Smooth muscle cell (in vitro differentiated cells): ENCODE measurements around the gene YWHAH. TPM values are rescaled to one million over a fixed set of nuclear protein-coding genes. Genes with fewer than 3 reads are reported as not detected.

Source experiments
- DNase-seq: peaks from one replicate; lab custom pipeline; 2025; ENCODE audit not compliant: unreplicated experiment; lab: John Stamatoyannopoulos, UW
- H2AFZ ChIP-seq: fragments of 200-600 bp; sonication (generic); 2 replicates; pipeline ENCODE4 v1.6.0; 2016; ENCODE audit warnings: antibody characterized with exemption, low read depth, mild to moderate bottlenecking
- H3F3A ChIP-seq: fragments of 200-600 bp; sonication (generic); 2 replicates; pipeline ENCODE4 v1.6.0; 2017; ENCODE audit warnings: antibody characterized with exemption, low read depth
- H3K27ac ChIP-seq: fragments of 200-600 bp; sonication (generic); 2 replicates; pipeline ENCODE4 v1.5.1; 2016; ENCODE audit warnings: low read depth, mild to moderate bottlenecking
- H3K27me3 ChIP-seq: fragments of 200-600 bp; sonication (generic); 2 replicates; pipeline ENCODE4 v1.6.1; 2016; ENCODE audit warnings: low read depth, mild to moderate bottlenecking
- H3K36me3 ChIP-seq: fragments of 200-600 bp; sonication (generic); 2 replicates; pipeline ENCODE4 v1.5.1; 2016; ENCODE audit warnings: low read depth
- H3K4me1 ChIP-seq: fragments of 200-600 bp; sonication (generic); 2 replicates; pipeline ENCODE4 v1.5.1; 2016; ENCODE audit warnings: low read depth
- H3K4me2 ChIP-seq: fragments of 200-600 bp; sonication (generic); 2 replicates; pipeline ENCODE4 v1.6.0; 2016; ENCODE audit warnings: mild to moderate bottlenecking
- H3K4me3 ChIP-seq: fragments of 200-600 bp; sonication (generic); 2 replicates; pipeline ENCODE4 v1.5.1; 2016; ENCODE audit warnings: mild to moderate bottlenecking
- H3K79me2 ChIP-seq: fragments of 200-600 bp; sonication (generic); 2 replicates; pipeline ENCODE4 v1.6.0; 2016; ENCODE audit warnings: low read depth, mild to moderate bottlenecking
- H3K9ac ChIP-seq: fragments of 200-600 bp; sonication (generic); 2 replicates; pipeline ENCODE4 v1.6.0; 2016; ENCODE audit warnings: low read depth
- H3K9me3 ChIP-seq: fragments of 200-600 bp; sonication (generic); replicated peaks from 2 replicates; pipeline ENCODE4 v1.5.1; 2016; ENCODE audit warnings: low read depth
- H4K20me1 ChIP-seq: fragments of 200-600 bp; sonication (generic); 2 replicates; pipeline ENCODE4 v1.6.0; 2016; ENCODE audit warnings: low read depth
- CTCF ChIP-seq: fragments of 200-600 bp; sonication (generic); IDR thresholded peaks from 2 replicates; pipeline ENCODE4 v1.5.1; 2017; ENCODE audit warnings: borderline replicate concordance, mild to moderate bottlenecking, antibody characterized with exemption; ENCODE audit not compliant: insufficient read depth, poor library complexity, severe bottlenecking
- WGBS: methylation state at CpG from one replicate; pipeline ENCODE4 v1.1.7; 2016; ENCODE audit warnings: low lambda C conversion rate; 5-methylcytosine and 5-hydroxymethylcytosine counted together
- polyA plus RNA-seq: library from polyadenylated mRNA; unstranded; fragments of >200 nt; fragmentation: Nextera tagmentation; extraction: Ambion mirVana; gene quantifications from 2 replicates; pipeline ENCODE4 v1.2.1, GENCODE V29; 2016
- total RNA-seq: library from RNA; depleted of rRNA; stranded (reverse); fragments of >200 nt; gene quantifications from 2 replicates; pipeline ENCODE4 v1.2.3, GENCODE V29; 2014

Gene YWHAH
- total and polyA plus RNA-seq, 2 experiments from 2014 or later = 74.4 to 101 TPM

GRCh38 chr22:31938296-31938695 is 6.0 kb upstream of the YWHAH start:
- H3K27ac ChIP-seq = no peak overlapping the region
- H3K4me3 ChIP-seq = no peak overlapping the region
- WGBS = 89% methylated on average over 8 of the region's 8 CpGs
- H3F3A ChIP-seq = no peaks in the 10 kb centered on the region
- no peaks in the 10 kb centered on the region for H3K27me3 ChIP-seq
- H3K9ac ChIP-seq = no peak overlapping the region
- no peak for DNase-seq
- H3K9me3 ChIP-seq = no peaks in the 10 kb centered on the region
- H3K79me2 ChIP-seq = no peaks in the 10 kb centered on the region
- no peak overlapping the region for H2AFZ ChIP-seq
- no peak for TF ChIP-seq CTCF
- H3K4me1 ChIP-seq = peaks cover 8% of the 10 kb centered on the region
- no peak overlapping the region for H3K4me2 ChIP-seq
- no peaks in the 10 kb centered on the region for H3K36me3 ChIP-seq
- H4K20me1 ChIP-seq = no peaks in the 10 kb centered on the region

GRCh38 chr22:31940506-31940905 is 3.8 kb upstream of the YWHAH start:
- WGBS = 90% methylated on average over 9 of the region's 9 CpGs
- Histone ChIP-seq H3F3A (peaks cover 4% of the 10 kb centered on the region), H3K4me3 (no peak overlapping the region), H3K36me3 (no peaks in the 10 kb centered on the region), H3K4me1 (peaks cover 12% of the 10 kb centered on the region), H4K20me1 (no peaks in the 10 kb centered on the region), H3K27me3 (no peaks in the 10 kb centered on the region), H3K4me2 (no peak overlapping the region), H3K27ac (no peak overlapping the region), H3K79me2 (peaks cover 8% of the 10 kb centered on the region), H2AFZ (no peak overlapping the region), H3K9me3 (no peaks in the 10 kb centered on the region), H3K9ac (no peak overlapping the region)
- no peak for TF ChIP-seq CTCF
- no peak for DNase-seq

- Histone ChIP-seq H2AFZ (no peak overlapping the region), H3K27me3 (no peaks in the 10 kb centered on the region), H3F3A (peaks cover 7% of the 10 kb centered on the region), H3K36me3 (no peaks in the 10 kb centered on the region), H3K9ac (no peak overlapping the region), H3K4me3 (no peak overlapping the region), H3K79me2 (peaks cover 24% of the 10 kb centered on the region), H3K4me1 (peaks cover 19% of the 10 kb centered on the region), H3K27ac (no peak overlapping the region), H3K4me2 (no peak overlapping the region), H4K20me1 (peaks cover 16% of the 10 kb centered on the region), H3K9me3 (no peaks in the 10 kb centered on the region)
- WGBS = 96% methylated on average over 5 of the region's 5 CpGs
- TF ChIP-seq CTCF = no peak
- no peak for DNase-seq
Measured at GRCh38 chr22:31942091-31942490, 2.2 kb upstream of the YWHAH start.

GRCh38 chr22:31943206-31943977 is 943 bp upstream of the YWHAH start:
- no peaks in the 10 kb centered on the region for H3K27me3 ChIP-seq
- H3K9me3 ChIP-seq = no peaks in the 10 kb centered on the region
- H3K36me3 ChIP-seq = no peaks in the 10 kb centered on the region
- H3K27ac ChIP-seq = peak overlapping the region; percentile 35
- H4K20me1 ChIP-seq = peaks cover 29% of the 10 kb centered on the region
- DNase-seq = no peak
- peak overlapping the region; percentile 94 for H3K4me3 ChIP-seq
- H3K79me2 ChIP-seq = peaks cover 37% of the 10 kb centered on the region
- no peak for TF ChIP-seq CTCF
- 41% methylated on average over 15 of the region's 15 CpGs for WGBS
- peak overlapping the region; percentile 39 for H3K9ac ChIP-seq
- H2AFZ ChIP-seq = peak overlapping the region; percentile 81
- peak overlapping the region; percentile 92 for H3K4me2 ChIP-seq
- H3K4me1 ChIP-seq = peaks cover 21% of the 10 kb centered on the region
- peaks cover 7% of the 10 kb centered on the region for H3F3A ChIP-seq
